ENCODE measurements around the gene CYP2B6.

DNA sequence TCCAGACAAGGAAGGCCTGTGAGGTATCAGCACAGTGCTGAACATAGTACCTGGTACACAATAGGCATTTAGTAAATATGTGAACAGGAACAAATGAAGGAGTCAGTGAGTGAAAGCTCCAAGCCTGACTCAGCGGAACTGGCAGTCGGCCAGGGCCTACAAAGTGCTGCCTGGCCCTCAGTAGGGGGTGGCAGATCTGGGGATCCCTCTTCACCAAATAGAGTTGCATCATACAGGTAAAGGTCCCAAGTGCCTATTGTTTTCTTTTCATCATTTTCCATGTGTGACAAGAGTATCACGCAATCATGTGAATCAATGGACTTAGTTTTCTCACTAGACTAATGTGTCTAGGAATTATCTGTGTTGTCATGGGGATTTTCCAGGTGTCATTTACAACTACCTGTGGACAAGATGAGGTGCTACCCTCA, 9.2 kb downstream of the CYP2B6 start:
- TF ChIP-seq, protein P1, sequence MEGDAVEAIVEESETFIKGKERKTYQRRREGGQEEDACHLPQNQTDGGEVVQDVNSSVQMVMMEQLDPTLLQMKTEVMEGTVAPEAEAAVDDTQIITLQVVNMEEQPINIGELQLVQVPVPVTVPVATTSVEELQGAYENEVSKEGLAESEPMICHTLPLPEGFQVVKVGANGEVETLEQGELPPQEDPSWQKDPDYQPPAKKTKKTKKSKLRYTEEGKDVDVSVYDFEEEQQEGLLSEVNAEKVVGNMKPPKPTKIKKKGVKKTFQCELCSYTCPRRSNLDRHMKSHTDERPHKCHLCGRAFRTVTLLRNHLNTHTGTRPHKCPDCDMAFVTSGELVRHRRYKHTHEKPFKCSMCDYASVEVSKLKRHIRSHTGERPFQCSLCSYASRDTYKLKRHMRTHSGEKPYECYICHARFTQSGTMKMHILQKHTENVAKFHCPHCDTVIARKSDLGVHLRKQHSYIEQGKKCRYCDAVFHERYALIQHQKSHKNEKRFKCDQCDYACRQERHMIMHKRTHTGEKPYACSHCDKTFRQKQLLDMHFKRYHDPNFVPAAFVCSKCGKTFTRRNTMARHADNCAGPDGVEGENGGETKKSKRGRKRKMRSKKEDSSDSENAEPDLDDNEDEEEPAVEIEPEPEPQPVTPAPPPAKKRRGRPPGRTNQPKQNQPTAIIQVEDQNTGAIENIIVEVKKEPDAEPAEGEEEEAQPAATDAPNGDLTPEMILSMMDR (IDR thresholded peaks at IDR 0.05) = no peak
- no peak for TF ChIP-seq POLR2A (IDR thresholded peaks at IDR 0.05)
